Measurements from ENCODE around the gene ELAVL1.
A peak's percentile ranks its signal among the peaks of the same experiment; 100 is the strongest.

ELAVL1 gene

DNA sequence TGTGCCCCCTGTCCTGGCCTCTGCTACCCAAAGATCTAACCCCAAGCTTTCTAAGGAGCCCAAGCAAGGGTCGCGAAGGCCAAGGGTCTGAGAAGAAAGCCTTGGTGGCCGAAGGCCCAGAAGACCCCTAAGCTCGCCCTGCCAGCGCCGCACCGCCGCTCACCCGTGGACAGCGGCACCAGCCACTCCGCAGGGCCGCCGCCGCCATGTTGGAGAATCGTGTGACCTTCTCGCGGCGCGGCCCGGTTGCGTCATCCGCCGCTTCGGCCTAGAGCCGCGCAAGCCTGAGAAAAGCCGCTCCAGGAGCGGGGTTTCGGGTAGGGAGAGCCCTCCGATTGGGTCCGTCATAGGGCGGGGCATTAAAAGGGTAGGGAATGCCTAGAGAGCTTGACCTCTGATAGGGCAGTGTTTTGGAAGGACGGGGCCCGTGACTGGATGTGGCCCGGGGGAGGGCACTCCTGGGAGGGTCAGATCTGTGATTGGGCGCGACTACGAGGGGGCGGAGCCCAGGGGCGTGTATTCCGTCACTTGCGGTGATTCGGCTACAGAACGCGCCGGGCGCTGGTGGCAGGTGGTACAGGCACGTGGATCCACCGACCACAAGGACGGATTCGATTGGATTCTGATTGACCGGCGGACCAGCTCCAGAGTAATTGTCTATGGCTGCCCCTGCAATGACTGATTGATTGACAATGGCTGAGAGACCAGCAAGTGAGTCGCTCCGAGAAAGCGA lies 61.8 kb downstream of the ELAVL1 start, which contains the start of gene TIMM44:
Gene TIMM44 (minus strand): TSS at position 223 of the 733 bp plus-strand sequence. CDS start 15 bp downstream, at position 208.
- Histone ChIP-seq H4K20me1 (peaks cover 0 to 61% (median 33%) of the 10 kb centered on the region in 11 experiments; a peak in 15 of 22 replicates), H3K4me3 (peak within 1 kb of the TSS; percentile 73 to 97 (median 92)), H3K4me1 (peaks cover 23 to 42% (median 28%) of the 10 kb centered on the region in 10 experiments), H3K27ac (peak within 1 kb of the TSS; percentile 83 to 97 (median 92)), H3K27me3 (no peaks in the 10 kb centered on the region), H3K36me3 (peaks cover 21 to 40% (median 32%) of the 10 kb centered on the region in 11 experiments), H3K9ac (peak within 1 kb of the TSS; percentile 90 to 98 (median 96)), H3K4me2 (peak within 1 kb of the TSS; percentile 78 to 98 (median 90)), H3K9me3 (replicated peaks in 1 of 11) (no peaks in the 10 kb centered on the region)
- peak; percentile 46 to 99 (median 96); a peak in 21 of 22 replicates for TF ChIP-seq Cebpa-rat (IDR thresholded peaks at IDR 0.05)

DNA sequence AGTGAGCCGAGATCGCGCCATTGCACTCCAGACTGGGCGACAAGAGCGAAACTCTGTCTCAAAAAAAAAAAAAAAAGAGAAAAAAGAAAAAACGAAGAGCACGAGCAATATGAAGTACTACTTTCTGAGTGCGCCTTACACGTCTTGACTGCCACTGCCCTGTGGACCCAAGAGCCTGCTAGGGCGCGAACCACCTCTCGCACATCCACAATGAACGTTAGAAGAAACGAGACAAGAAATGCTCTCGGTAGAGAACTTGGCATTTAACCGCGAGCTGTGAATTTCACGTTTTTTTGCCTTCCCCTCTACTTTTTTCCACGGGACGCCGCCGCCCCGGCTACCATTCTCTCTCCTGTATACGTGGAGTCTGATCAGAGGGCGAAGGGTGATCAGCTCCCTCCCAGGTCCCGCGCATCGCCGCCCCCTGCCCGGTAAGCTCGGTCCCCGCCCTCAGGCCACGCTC lies 62.4 kb downstream of the ELAVL1 start:
- peaks cover 27 to 46% (median 38%) of the 10 kb centered on the region in 11 experiments for H3K36me3 ChIP-seq

DNA sequence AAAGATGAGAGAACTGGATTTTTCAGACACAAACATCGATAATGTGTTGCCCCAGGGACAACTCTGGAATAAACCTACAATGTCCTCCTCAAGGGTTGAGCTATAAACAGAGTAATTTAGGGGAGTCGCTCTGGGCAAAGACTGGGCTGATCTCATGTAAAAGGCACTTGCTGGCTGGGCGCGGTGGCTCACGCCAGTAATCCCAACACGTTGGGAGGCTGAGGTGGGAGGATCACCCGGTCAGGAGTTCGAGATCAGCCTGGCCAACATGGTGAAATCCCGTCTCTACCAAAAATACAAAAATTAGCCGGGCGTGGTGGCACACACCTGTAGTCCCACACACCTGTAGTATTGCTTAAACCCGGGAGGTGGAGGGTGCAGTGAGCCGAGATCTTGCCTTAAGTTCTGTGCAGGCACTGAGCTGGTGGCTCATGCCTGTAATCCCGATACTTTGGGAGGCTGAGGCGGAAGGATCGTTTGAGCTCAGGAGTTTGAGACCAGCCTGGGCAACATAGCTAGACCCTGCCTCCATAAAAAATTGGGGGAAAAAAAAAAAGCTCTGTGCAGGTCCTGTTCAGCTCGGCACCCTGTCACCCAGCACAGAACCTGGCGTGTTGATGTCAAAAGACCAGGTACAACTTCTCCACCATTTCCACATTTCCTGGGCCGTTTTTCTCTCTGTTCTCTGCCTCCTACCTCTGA lies 63.4 kb downstream of the ELAVL1 start:
- no peak for TF ChIP-seq Cebpa-rat (IDR thresholded peaks at IDR 0.05)
- H3K9ac ChIP-seq: peak overlapping the region; percentile 90 to 98 (median 96); a peak in 20 of 22 replicates
- no peaks in the 10 kb centered on the region for H3K9me3 ChIP-seq (replicated peaks in 1 of 11)
- H3K27ac ChIP-seq: peak overlapping the region in 4 of 11 experiments; percentile 92 to 97 (median 94); a peak in 5 of 22 replicates
- peaks cover 0 to 69% (median 49%) of the 10 kb centered on the region in 11 experiments; a peak in 18 of 22 replicates for H4K20me1 ChIP-seq
- H3K4me3 ChIP-seq: peak overlapping the region; percentile 73 to 97 (median 92); a peak in 19 of 20 replicates
- H3K27me3 ChIP-seq: no peaks in the 10 kb centered on the region
- H3K4me2 ChIP-seq: peak overlapping the region; percentile 78 to 98 (median 89)
- H3K36me3 ChIP-seq: peaks cover 37 to 54% (median 48%) of the 10 kb centered on the region in 11 experiments
- peaks cover 23 to 42% (median 28%) of the 10 kb centered on the region in 10 experiments for H3K4me1 ChIP-seq

More for the DNA sequence above, 62.4 kb downstream of the ELAVL1 start:
- Histone ChIP-seq H4K20me1 (peaks cover 0 to 67% (median 39%) of the 10 kb centered on the region in 11 experiments; a peak in 15 of 22 replicates), H3K9ac (peak overlapping the region; percentile 90 to 98 (median 96)), H3K4me1 (peaks cover 23 to 42% (median 28%) of the 10 kb centered on the region in 10 experiments), H3K27ac (peak overlapping the region; percentile 83 to 97 (median 92)), H3K27me3 (no peaks in the 10 kb centered on the region), H3K4me3 (peak overlapping the region; percentile 73 to 97 (median 92)), H3K9me3 (replicated peaks in 1 of 11) (no peaks in the 10 kb centered on the region), H3K4me2 (peak overlapping the region; percentile 78 to 98 (median 89))
- no peak for TF ChIP-seq Cebpa-rat (IDR thresholded peaks at IDR 0.05)

DNA sequence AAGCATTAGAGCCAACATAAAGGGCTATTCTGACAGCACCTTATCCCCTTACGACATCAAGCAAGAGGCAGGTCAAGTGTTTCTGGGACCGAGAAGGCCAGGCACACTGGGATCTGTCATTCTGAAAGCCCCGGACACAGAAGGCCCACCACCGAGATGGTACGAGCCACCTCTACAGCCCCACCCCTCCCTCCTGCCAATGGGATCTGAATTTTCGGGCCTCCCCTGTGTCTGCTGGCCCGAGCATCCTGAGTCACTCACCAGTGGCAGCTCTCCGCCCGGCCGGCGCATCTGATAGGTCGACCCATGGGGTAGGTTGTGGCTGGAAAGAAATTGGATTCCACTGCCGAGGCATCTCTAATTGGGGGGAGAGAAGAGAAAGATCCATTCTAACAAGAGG lies 64.6 kb downstream of the ELAVL1 start:
- Histone ChIP-seq H4K20me1 (peaks cover 0 to 81% (median 58%) of the 10 kb centered on the region in 11 experiments; a peak in 18 of 22 replicates), H3K36me3 (peaks cover 49 to 66% (median 60%) of the 10 kb centered on the region in 11 experiments), H3K27me3 (no peaks in the 10 kb centered on the region), H3K4me3 (no peak overlapping the region), H3K9me3 (replicated peaks in 1 of 11) (no peaks in the 10 kb centered on the region), H3K4me2 (no peak overlapping the region; a peak in 1 of 22 replicates), H3K9ac (peak overlapping the region in 2 of 11 experiments; percentile 10 to 97; a peak in 3 of 22 replicates), H3K27ac (no peak overlapping the region), H3K4me1 (peaks cover 23 to 37% (median 28%) of the 10 kb centered on the region in 10 experiments)
- TF ChIP-seq Cebpa-rat (IDR thresholded peaks at IDR 0.05): no peak

DNA sequence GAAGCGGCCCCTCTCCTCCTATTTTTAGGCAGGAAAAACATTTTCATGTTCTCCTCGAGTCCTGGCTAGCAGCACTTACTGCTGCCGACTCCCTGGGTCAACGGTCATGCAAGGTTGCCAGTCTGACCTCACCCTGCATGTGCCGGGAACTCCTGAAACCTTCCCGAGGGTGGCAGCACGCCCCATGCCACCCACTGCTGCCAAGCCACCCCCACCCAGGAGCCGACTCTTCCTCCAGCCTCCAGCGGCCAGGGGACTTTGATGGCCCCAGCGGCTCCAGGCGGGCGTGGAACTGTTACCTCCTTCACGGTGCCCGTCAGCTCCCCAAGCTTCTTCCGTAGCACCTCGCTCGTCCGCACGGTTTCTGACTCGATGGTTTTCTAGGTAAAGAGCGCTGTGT lies 70.7 kb downstream of the ELAVL1 start:
- H3K4me3 ChIP-seq: no peak overlapping the region
- H3K4me2 ChIP-seq: no peak overlapping the region
- H3K27me3 ChIP-seq: no peaks in the 10 kb centered on the region
- H3K4me1 ChIP-seq: peaks cover 10 to 27% (median 21%) of the 10 kb centered on the region in 10 experiments; a peak in 19 of 20 replicates
- peaks cover 0 to 100% (median 82%) of the 10 kb centered on the region in 11 experiments; a peak in 19 of 22 replicates for H4K20me1 ChIP-seq
- no peak overlapping the region for H3K9ac ChIP-seq
- peaks cover 90 to 99% (median 97%) of the 10 kb centered on the region in 11 experiments for H3K36me3 ChIP-seq
- no peak overlapping the region for H3K27ac ChIP-seq
- no peaks in the 10 kb centered on the region for H3K9me3 ChIP-seq (replicated peaks in 1 of 11)
- no peak for TF ChIP-seq Cebpa-rat (IDR thresholded peaks at IDR 0.05)

DNA sequence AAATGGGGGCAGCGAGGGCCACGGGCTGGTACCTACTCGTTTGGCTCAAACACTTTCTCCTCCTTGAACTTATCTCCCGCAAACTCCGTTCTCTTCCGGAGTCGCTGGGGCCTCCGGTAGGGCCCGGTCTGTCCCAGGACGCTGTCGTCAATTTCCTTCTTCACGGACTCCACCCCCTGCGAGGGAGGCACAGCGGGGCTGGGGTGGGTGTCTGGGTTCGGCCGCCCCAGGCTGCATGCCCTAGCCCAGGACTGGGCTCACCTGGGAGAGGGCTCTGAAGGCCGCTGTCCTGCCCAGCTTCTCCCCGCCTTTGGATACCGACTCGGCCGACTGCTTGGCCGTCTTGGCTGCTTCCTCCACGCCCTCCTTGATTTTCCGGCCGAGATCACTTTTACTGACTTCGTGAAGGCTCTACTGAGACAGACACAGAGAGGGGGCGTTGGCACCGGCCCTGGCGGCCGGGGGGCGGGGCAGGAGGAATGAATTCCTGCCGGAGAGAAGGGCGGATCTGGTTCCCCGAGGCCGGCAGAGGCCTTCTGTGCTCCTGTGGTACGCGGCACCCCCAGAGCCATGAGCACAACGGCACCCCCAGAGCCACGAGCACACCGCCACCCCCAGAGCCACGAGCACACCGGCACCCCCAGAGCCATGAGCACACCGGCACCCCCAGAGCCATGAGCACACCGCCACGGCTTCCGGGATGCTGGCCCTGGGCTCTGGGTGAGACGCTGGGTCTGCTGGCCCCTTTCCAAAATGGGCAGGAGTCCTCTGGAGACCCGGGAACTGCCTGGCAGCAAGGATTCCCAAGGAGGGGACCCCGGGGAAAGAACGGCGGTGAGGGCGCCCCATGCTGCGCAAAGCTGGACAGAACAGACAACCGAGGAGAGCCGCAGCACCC lies 71.4 kb downstream of the ELAVL1 start:
- Histone ChIP-seq H3K9ac (no peak overlapping the region), H3K9me3 (replicated peaks in 1 of 11) (no peaks in the 10 kb centered on the region), H3K27ac (no peak overlapping the region), H3K4me1 (peaks cover 10 to 34% (median 27%) of the 10 kb centered on the region in 10 experiments; a peak in 19 of 20 replicates), H4K20me1 (peaks cover 0 to 100% (median 85%) of the 10 kb centered on the region in 11 experiments; a peak in 19 of 22 replicates), H3K4me2 (no peak overlapping the region), H3K36me3 (peaks cover 87 to 93% (median 91%) of the 10 kb centered on the region in 11 experiments), H3K4me3 (no peak overlapping the region), H3K27me3 (no peaks in the 10 kb centered on the region)
- no peak for TF ChIP-seq Cebpa-rat (IDR thresholded peaks at IDR 0.05)

DNA sequence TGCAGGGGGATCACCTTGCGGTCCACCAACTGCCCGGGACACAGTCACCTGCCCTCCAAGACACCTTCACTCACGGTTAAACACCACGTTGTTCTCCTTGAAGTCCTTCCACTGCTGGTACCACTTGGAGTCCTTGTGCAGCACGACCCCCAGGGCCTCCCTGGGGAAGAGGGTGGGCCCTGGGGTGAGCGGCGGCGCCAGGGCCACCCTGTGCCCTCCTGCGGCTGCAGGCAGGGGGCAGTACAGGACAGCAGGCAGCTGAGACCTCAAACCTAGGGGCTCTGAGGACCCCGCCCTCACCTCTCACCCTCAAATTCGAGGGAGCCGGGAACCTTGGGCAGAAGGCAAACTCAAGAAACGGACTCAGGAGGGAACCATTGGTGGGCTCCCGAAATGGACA lies 72.0 kb downstream of the ELAVL1 start:
- H4K20me1 ChIP-seq: peaks cover 0 to 100% (median 86%) of the 10 kb centered on the region in 11 experiments; a peak in 19 of 22 replicates
- H3K4me2 ChIP-seq: no peak overlapping the region
- H3K27ac ChIP-seq: no peak overlapping the region
- no peak overlapping the region for H3K9ac ChIP-seq
- no peak overlapping the region for H3K4me3 ChIP-seq
- H3K9me3 ChIP-seq (replicated peaks in 1 of 11): no peaks in the 10 kb centered on the region
- H3K27me3 ChIP-seq: no peaks in the 10 kb centered on the region
- no peak for TF ChIP-seq Cebpa-rat (IDR thresholded peaks at IDR 0.05)
- peaks cover 80 to 91% (median 85%) of the 10 kb centered on the region in 11 experiments for H3K36me3 ChIP-seq
- H3K4me1 ChIP-seq: peaks cover 10 to 36% (median 31%) of the 10 kb centered on the region in 10 experiments; a peak in 19 of 20 replicates

DNA sequence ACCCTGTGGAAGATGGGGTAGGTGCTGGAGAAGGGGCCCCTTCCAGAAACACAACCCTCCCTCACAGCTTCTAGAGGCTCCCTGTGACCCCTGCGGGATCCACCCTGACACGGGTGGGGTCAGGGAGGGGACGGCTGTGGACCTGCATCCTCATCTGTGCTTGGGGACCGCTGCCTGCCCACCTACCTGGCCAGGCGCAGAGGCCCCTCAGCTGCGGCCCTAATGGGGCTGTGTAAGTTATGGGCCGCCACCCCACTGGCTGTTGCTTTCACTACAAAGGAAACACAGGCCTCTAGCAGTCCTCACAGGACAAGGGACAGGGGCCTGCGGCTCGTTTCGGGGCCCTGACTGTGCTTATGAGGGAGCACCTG lies 72.5 kb downstream of the ELAVL1 start:
- H3K4me3 ChIP-seq: no peak overlapping the region
- H3K9ac ChIP-seq: no peak overlapping the region
- no peak overlapping the region for H3K4me2 ChIP-seq
- no peak overlapping the region for H3K27ac ChIP-seq
- TF ChIP-seq Cebpa-rat (IDR thresholded peaks at IDR 0.05): no peak
- H3K9me3 ChIP-seq (replicated peaks in 1 of 11): no peaks in the 10 kb centered on the region
- peaks cover 10 to 36% (median 31%) of the 10 kb centered on the region in 10 experiments; a peak in 19 of 20 replicates for H3K4me1 ChIP-seq
- peaks cover 75 to 90% (median 84%) of the 10 kb centered on the region in 11 experiments for H3K36me3 ChIP-seq
- peaks cover 0 to 100% (median 90%) of the 10 kb centered on the region in 11 experiments; a peak in 19 of 22 replicates for H4K20me1 ChIP-seq
- no peaks in the 10 kb centered on the region for H3K27me3 ChIP-seq
